Calu3 (cell line): ENCODE data around the gene SPG11. TPM values are rescaled to one million over a fixed set of nuclear protein-coding genes. Genes with fewer than 3 reads are reported as not detected.

Experiments
- BruUV-seq: library from RNA; stranded (reverse); fragments of 400-500 nt; replicated peaks from 2 replicates; lab custom pipeline; 2021; lab: Mats Ljungman, UMichigan
- CTCF ChIA-PET: fragments of 300-600 bp; sonication (Branson Sonifier 250); formaldehyde crosslinking; loops from one replicate; lab custom pipeline; 2022; ENCODE audit warnings: antibody characterized with exemption; lab: Charles Lee
- DNase-seq: peaks from one replicate; pipeline ENCODE4 v3.0.0; 2022
- H3K27ac Mint-ChIP-seq: one replicate; pipeline ENCODE4 v1.8.0; 2022; ENCODE audit warnings: mixed read lengths; ENCODE audit not compliant: unreplicated experiment
- H3K27me3 Mint-ChIP-seq: one replicate; pipeline ENCODE4 v1.8.0; 2022; ENCODE audit warnings: mixed read lengths; ENCODE audit not compliant: unreplicated experiment
- H3K36me3 Mint-ChIP-seq: one replicate; pipeline ENCODE4 v1.8.0; 2022; ENCODE audit warnings: mild to moderate bottlenecking, moderate library complexity, mixed read lengths; ENCODE audit not compliant: insufficient read depth, unreplicated experiment
- H3K4me1 Mint-ChIP-seq: one replicate; pipeline ENCODE4 v1.8.0; 2022; ENCODE audit warnings: mild to moderate bottlenecking, low read depth, mixed read lengths; ENCODE audit not compliant: unreplicated experiment
- H3K4me3 Mint-ChIP-seq: one replicate; pipeline ENCODE4 v1.8.0; 2022; ENCODE audit warnings: mild to moderate bottlenecking, low read depth, moderate library complexity, mixed read lengths; ENCODE audit not compliant: unreplicated experiment
- H3K9me3 Mint-ChIP-seq: one replicate; pipeline ENCODE4 v1.8.0; 2022; ENCODE audit warnings: low read depth, mixed read lengths; ENCODE audit not compliant: unreplicated experiment
- intact Hi-C: fragments of 100-400 bp; cut with micrococcal nuclease; formaldehyde crosslinking; loops from one replicate; pipeline ENCODE4 v1.10.0; 2022; ENCODE audit not compliant: unreplicated experiment
- total RNA-seq: library from RNA; stranded (reverse); gene quantifications from 2 replicates; pipeline ENCODE4 v1.2.3, GENCODE V29; 2022
- TF ChIP-seq, protein P1 (sequence below): fragments of 200-600 bp; IDR thresholded peaks from one replicate; pipeline ENCODE4 v1.8.0; 2022; ENCODE audit warnings: antibody characterized with exemption; ENCODE audit not compliant: unreplicated experiment

The SPG11 gene
- total RNA-seq, 1 experiment from 2014 or later, result 36.6 TPM

DNA sequence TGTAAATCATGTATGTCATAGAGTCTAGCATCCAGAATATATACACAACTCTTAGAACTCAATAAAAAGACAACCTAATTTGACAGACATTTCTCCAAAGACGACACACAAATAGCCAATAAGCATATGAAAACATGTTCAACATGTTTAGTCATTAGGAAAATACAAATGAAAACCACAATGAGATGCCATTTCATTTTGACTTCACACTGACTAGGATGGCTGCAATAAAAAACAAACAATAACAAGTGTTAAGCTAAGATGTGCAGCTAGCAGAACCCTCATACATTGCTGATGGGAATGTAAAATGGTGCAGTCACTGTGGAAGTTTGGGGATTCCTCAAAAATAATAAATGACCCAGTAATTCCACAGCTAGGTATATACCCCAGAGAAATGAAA, 16.4 kb downstream of the SPG11 start:
- no TSS peak for BruUV-seq
- no peak overlapping the region for H3K4me3 Mint-ChIP-seq
- H3K36me3 Mint-ChIP-seq, result peaks cover 15% of the 10 kb centered on the region
- no peaks in the 10 kb centered on the region for H3K4me1 Mint-ChIP-seq
- no peak overlapping the region for H3K27ac Mint-ChIP-seq
- TF ChIP-seq, protein P1, sequence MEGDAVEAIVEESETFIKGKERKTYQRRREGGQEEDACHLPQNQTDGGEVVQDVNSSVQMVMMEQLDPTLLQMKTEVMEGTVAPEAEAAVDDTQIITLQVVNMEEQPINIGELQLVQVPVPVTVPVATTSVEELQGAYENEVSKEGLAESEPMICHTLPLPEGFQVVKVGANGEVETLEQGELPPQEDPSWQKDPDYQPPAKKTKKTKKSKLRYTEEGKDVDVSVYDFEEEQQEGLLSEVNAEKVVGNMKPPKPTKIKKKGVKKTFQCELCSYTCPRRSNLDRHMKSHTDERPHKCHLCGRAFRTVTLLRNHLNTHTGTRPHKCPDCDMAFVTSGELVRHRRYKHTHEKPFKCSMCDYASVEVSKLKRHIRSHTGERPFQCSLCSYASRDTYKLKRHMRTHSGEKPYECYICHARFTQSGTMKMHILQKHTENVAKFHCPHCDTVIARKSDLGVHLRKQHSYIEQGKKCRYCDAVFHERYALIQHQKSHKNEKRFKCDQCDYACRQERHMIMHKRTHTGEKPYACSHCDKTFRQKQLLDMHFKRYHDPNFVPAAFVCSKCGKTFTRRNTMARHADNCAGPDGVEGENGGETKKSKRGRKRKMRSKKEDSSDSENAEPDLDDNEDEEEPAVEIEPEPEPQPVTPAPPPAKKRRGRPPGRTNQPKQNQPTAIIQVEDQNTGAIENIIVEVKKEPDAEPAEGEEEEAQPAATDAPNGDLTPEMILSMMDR, result no peak
- no peaks in the 10 kb centered on the region for H3K27me3 Mint-ChIP-seq
- DNase-seq, result no peak
- intact Hi-C loops, result no loop called here
- CTCF ChIA-PET, result no interaction called here
- no peaks in the 10 kb centered on the region for H3K9me3 Mint-ChIP-seq

GRCh38 chr15:44646460-44646859, 17.0 kb downstream of the SPG11 start:
- no peaks in the 10 kb centered on the region for H3K27me3 Mint-ChIP-seq
- H3K36me3 Mint-ChIP-seq, result peaks cover 14% of the 10 kb centered on the region
- intact Hi-C loops, result no loop called here
- no peaks in the 10 kb centered on the region for H3K9me3 Mint-ChIP-seq
- BruUV-seq, result no TSS peak
- DNase-seq, result no peak
- no peaks in the 10 kb centered on the region for H3K4me1 Mint-ChIP-seq
- TF ChIP-seq, protein P1, result no peak
- no peak overlapping the region for H3K4me3 Mint-ChIP-seq
- CTCF ChIA-PET, result no interaction called here
- H3K27ac Mint-ChIP-seq, result no peak overlapping the region

GRCh38 chr15:44641651-44642050, 21.8 kb downstream of the SPG11 start:
- Mint-ChIP-seq H3K27ac (no peak overlapping the region), H3K4me3 (no peak overlapping the region), H3K36me3 (peaks cover 10% of the 10 kb centered on the region), H3K9me3 (no peaks in the 10 kb centered on the region), H3K4me1 (no peaks in the 10 kb centered on the region), H3K27me3 (no peaks in the 10 kb centered on the region)
- BruUV-seq, result no TSS peak
- DNase-seq, result no peak
- intact Hi-C loops, result no loop called here
- TF ChIP-seq, protein P1, result no peak
- CTCF ChIA-PET, result interaction anchor here (1.0 kb wide), 1 partner anchor 95 kb away, joined by 3 read pairs; the partner anchor contains the start of gene TRIM69

- BruUV-seq, result no TSS peak
- no peaks in the 10 kb centered on the region for H3K9me3 Mint-ChIP-seq
- H3K27ac Mint-ChIP-seq, result no peak overlapping the region
- CTCF ChIA-PET, result no interaction called here
- no peak for DNase-seq
- intact Hi-C loops, result no loop called here
- H3K27me3 Mint-ChIP-seq, result no peaks in the 10 kb centered on the region
- no peaks in the 10 kb centered on the region for H3K36me3 Mint-ChIP-seq
- no peaks in the 10 kb centered on the region for H3K4me1 Mint-ChIP-seq
- TF ChIP-seq, protein P1, result no peak
- no peak overlapping the region for H3K4me3 Mint-ChIP-seq
Observed at GRCh38 chr15:44636976-44637375, 26.5 kb downstream of the SPG11 start.
